Measurements from ENCODE around the gene MCU. TPM values are rescaled to one million over a fixed set of nuclear protein-coding genes. Genes with fewer than 3 reads are reported as not detected.

Gene MCU
- total and polyA plus RNA-seq, 2 of the 4 experiments (the other 2 are of a cell fraction) = 36.2 to 36.7 TPM

DNA sequence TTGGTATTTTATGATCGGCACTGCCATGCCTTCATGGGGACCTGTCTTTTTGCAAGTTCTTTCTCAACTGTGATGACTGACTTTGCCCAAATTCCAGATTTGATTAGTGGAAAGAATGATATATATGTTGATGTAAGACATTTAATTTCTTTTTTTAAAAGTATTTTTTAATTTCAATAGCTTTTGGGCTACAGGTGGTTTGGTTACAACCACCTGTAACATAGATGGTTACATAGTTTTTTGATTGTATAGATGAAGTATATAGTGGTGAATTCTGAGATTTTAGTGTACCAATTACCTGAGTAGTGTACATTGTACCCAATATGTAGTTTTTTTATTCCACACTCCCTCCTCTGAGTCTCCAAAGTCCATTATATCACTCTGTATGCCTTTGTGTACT, 69.6 kb downstream of the MCU start:
- POLR2A ChIA-PET (ENCODE audit: unreplicated experiment) = no interaction called here
- no peak overlapping the region for H3K4me2 ChIP-seq (ENCODE audit: low read depth, low read length)
- intact Hi-C loops (cut with micrococcal nuclease) = no loop called here

More for the DNA sequence above, 69.6 kb downstream of the MCU start:
- no peak overlapping the region for H3K9ac ChIP-seq (ENCODE audit: low read depth, low read length)
- no peak overlapping the region for H3K56ac ChIP-seq (ENCODE audit: extremely low read depth, insufficient read depth, low read length)
- H3K4ac ChIP-seq (ENCODE audit: low read depth, low read length) = no peak overlapping the region
- no peak overlapping the region for H2BK15ac ChIP-seq (ENCODE audit: low read depth, low read length)
- H2BK5ac ChIP-seq (ENCODE audit: low read depth, low read length, poor library complexity, severe bottlenecking) = no peak overlapping the region
- H2AFZ ChIP-seq (replicated peaks; ENCODE audit: low read length, poor library complexity) = no peak overlapping the region
- H4K20me1 ChIP-seq (ENCODE audit: insufficient read depth, low read length) = peaks cover 4% of the 10 kb centered on the region; the same call in 1 of the 2 replicates
- CTCF ChIA-PET = no interaction called here
- H2AK5ac ChIP-seq (ENCODE audit: low read depth, low read length) = no peak overlapping the region
- ATAC-seq (ENCODE audit: low read depth) (no peak), DNase-seq (no peak)
- no CpG with 5 or more reads among the region's 1 CpG for WGBS, 2 experiments (ENCODE audit: extremely low coverage in 2 of 2, insufficient read length in 1 of 2)
- H2AK9ac ChIP-seq (replicated peaks; ENCODE audit: low read depth, low read length, poor library complexity) = no peak overlapping the region
- no TSS peak for BruUV-seq (replicated peaks)
- H3K9me3 ChIP-seq (ENCODE audit: control insufficient read depth, insufficient read depth, low read length) = no peaks in the 10 kb centered on the region
- 0 out of 2 replicates have a peak, but pooled peaks cover 2% of the 10 kb centered on the region for H3K36me3 ChIP-seq (ENCODE audit: control insufficient read depth, insufficient read depth, low read length)
- H4K8ac ChIP-seq (ENCODE audit: low read depth in 2 of 2, low read length in 2 of 2) = no peak overlapping the region
- H4K91ac ChIP-seq (ENCODE audit: insufficient read depth, low read depth, low read length) = no peak overlapping the region
- no peak overlapping the region for H3K27ac ChIP-seq (ENCODE audit: insufficient read depth, low read length)
- no peak overlapping the region for H2BK20ac ChIP-seq (ENCODE audit: low read depth, low read length)
- H3K14ac ChIP-seq (replicated peaks; ENCODE audit: low read depth, low read length) = no peak overlapping the region
- H3K18ac ChIP-seq (ENCODE audit: low read depth, low read length) = no peak overlapping the region
- H3K4me1 ChIP-seq (ENCODE audit: control insufficient read depth, insufficient read depth, low read length) = 0 out of 2 replicates have a peak, but pooled peaks cover 4% of the 10 kb centered on the region
- H3K23ac ChIP-seq (ENCODE audit: low read depth, low read length) = no peak overlapping the region
- H3K9me1 ChIP-seq (ENCODE audit: insufficient read depth, low read length) = peaks cover 2% of the 10 kb centered on the region
- TF ChIP-seq CHD1 (IDR thresholded peaks at IDR 0.05; ENCODE audit: low read depth, low read length) = no peak
- TF ChIP-seq ELK1 (IDR thresholded peaks at IDR 0.05; ENCODE audit: borderline replicate concordance, low read depth, low read length) = no peak
- TF ChIP-seq BHLHE40 (IDR thresholded peaks at IDR 0.05; ENCODE audit: low read depth, low read length) = no peak
- TF ChIP-seq RCOR1 (IDR thresholded peaks at IDR 0.05; ENCODE audit: insufficient replicate concordance, low read length) = no peak
- TF ChIP-seq SMC3 (IDR thresholded peaks at IDR 0.05; ENCODE audit: low read depth, low read length) = no peak
- no peak for TF ChIP-seq RAD21 (IDR thresholded peaks at IDR 0.05; ENCODE audit: low read length)
- TF ChIP-seq CTCF (conservative IDR thresholded peaks at IDR 0.05; ENCODE audit: low read depth, low read length) = no peak
- no peak for TF ChIP-seq NFE2L2 (IDR thresholded peaks at IDR 0.05; ENCODE audit: low read depth, low read length)
- no peak for TF ChIP-seq MXI1 (IDR thresholded peaks at IDR 0.05; ENCODE audit: borderline replicate concordance, low read depth, low read length)
- no peak for TF ChIP-seq FOS (IDR thresholded peaks at IDR 0.05; ENCODE audit: low read depth, low read length)
- no peak for TF ChIP-seq MAZ (IDR thresholded peaks at IDR 0.05; ENCODE audit: borderline replicate concordance, low read depth, low read length)
- no peak for TF ChIP-seq CEBPB (IDR thresholded peaks at IDR 0.05; ENCODE audit: low read depth, low read length)
- no peaks in the 10 kb centered on the region for H3K27me3 ChIP-seq (ENCODE audit: control insufficient read depth, insufficient read depth, low read length)
- in situ Hi-C loops (cut with MboI; ENCODE audit: low sequenced_read_pairs) = no loop called here
- no peak overlapping the region for H2BK120ac ChIP-seq (ENCODE audit: low read depth, low read length)
- dilution Hi-C loops (cut with HindIII; ENCODE audit: low sequenced_read_pairs, unreplicated experiment) = no loop called here
- no peak overlapping the region for H4K5ac ChIP-seq (ENCODE audit: low read depth, low read length)
- peaks cover 35 to 59% of the 10 kb centered on the region in 2 experiments for H3K79me1 ChIP-seq (ENCODE audit: low read depth in 1 of 2, low read length in 2 of 2)
- no peak overlapping the region for H3K4me3 ChIP-seq (ENCODE audit: insufficient read depth, low read depth, low read length)

Data from IMR-90 (cell line).